ENCODE data around the gene AKAP13.
A peak's percentile ranks its signal among the peaks of the same experiment; 100 is the strongest.
"Not testable (repeated sequence)": the region's sequence is repeated elsewhere in the genome, so short reads cannot be mapped to it uniquely, and the experiment has no call there.

Gene AKAP13

DNA sequence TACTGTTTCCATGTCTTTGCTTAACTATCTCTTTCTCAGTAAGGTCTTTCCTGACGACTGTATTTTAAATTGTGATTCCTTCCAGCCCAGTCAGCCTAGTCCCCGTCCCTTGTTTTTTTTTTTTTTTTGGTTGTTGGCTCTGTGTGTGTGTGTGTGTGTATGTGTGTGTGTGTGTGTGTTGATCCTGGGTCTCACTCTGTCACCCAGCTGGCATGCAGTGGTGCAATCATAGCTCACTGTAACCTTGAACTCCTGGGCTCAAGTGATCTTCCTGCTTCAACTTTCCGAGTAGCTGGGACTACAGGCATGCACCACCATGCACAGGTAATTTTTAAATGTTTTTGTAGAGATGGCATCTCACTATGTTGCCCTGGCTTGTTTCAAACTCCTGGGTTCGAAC lies 31.3 kb upstream of the AKAP13 start:
- not testable (repeated sequence) for DNase-seq

DNA sequence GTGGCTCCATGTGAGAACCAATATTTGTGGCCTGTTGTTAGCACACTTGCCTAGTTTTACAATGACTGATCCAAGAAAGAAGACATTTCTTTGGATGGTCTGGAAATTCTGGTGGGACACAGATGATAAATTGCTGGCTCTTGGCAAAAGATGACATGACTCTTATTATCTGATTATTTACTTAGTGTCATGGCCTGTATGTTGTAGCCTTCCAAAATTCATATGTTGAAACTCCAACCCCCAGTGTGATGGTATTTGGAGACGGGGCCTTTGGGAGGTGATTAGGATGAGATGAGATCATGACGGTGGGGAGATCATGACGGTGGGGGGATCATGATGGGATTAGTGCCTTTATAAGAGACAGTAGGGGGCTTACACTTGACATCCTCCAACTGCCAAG lies 30.0 kb upstream of the AKAP13 start:
- DNase-seq = no peak

DNA sequence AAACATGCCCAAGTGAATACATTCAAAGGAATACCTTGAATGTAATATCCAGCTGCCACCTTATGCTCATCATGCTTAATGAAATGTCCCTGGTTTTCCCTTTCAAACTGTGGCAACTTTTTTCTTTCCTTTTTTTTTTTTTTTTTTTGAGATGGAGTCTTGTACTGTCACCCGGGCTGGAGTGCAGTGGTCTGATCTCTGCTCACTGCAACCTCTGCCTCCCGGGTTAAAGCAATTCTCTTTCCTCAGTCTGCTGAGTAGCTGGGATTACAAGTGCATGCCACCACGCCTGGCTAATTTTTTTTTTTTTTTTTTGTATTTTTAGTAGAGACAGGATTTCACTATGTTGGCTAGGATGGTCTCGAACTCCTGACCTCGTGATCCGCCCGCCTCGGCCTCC lies 28.9 kb upstream of the AKAP13 start:
- not testable (repeated sequence) for DNase-seq

DNA sequence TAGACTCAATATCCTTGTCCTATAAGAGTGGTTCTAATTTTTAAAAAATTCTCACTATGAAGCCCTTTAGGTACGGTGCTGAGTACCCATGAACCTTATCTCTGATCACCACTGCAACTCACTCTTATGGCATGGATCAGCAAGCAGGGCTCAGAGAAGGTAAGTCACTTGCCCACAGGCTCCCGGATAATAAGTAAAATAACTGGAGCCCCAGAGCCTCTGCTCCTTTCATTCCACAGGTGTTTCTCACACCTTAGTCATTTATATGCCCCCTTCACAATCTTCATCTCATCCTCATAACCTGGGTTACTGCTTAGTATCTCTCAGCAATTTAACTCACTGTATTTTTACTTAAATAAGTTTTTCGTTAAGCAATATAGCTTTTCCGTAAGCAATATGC lies 28.4 kb upstream of the AKAP13 start:
- DNase-seq = no peak

DNA sequence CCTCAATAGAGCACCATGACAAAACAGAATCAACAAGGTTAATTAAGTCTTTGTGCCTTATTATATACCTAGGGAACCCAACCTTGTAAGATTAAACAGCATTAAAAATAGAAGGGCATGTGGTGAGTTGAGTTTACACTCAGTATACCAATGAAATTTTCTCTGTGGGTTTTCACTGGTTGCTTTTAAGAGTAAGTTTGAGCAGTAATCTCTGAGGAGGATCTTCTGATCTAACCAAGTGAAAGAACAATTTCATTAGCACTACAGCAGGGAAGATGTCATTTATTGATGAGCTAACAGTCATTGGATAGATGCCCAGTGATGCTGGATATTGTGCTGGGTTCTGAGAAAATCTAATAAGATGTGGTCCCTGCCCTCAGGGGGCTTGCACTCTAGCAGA lies 26.9 kb upstream of the AKAP13 start:
- DNase-seq = no peak

DNA sequence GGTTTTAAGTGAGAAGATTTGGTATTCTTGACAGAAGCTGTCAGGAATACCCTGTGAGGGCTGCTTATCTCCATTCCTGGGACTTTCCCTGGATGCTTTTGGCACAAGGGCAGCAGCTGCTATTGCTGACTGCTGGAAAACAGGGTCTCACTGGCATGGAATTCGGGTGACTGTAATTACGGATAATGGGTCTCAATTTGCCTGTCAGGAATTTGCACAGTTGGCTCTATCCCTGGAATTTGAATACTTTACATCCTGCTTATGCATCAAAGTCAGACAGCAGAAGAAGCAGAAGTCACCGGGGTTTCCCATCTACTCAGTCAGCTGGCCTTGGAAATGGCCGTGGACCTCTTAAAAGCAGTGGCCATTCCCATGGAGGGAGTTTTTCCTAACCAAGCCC lies 25.9 kb upstream of the AKAP13 start:
- DNase-seq = no peak

DNA sequence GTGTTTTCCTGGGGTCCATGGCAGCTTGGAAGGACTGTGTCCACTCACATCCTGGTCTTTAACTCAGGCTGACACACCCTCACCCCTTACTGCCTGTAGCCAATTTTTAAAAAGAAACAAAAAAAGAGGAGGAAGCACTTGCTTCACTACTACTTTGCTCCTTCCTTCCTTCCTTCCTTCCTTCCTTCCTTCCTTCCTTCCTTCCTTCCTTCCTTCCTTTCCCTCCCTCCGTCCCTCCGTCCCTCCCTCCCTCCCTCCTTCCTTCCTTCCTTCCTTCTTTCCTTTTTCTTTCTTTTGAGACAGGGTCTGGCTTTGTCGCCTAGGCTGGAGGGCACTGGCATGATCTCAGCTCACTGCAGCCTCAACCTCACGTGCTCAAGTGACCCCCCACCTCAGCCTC lies 25.5 kb upstream of the AKAP13 start:
- DNase-seq = no peak

DNA sequence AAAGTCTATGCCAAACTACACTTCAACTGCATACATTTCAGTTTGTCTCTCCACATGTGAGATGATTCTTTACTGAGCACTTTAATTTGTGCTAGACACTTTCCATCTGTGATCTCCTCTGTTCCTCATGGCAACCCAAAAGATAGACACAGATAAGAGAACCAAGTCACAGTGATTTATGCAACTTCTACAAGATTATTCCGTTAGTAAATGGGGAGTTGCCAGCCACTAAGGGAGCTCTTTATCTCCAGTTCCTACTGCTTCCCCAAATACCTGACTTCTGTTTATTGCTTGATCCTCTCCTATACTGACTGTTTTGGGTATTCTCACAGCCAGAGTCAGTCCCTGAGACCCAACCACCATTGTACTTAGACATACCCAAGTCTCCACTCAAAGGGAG lies 24.1 kb upstream of the AKAP13 start:
- no peak for DNase-seq

DNA sequence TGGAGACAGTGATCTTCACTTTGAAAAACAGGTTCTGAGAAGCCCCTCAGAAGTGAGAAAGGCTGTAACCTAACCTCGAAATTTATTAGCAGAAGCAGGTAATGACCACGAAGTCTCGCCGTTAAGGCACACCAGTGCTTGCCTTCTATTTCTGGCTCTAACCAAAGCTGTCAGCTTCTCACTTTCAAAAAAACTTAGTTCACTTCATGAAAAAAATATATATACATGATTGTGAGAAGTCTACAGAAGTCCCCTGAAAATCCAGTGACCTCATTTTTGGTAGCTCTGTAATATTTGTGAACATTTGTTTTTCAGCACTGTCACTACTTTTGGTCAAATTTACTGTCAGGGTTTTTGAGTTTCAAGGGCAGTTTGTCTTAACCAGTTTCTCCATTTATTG lies 19.1 kb upstream of the AKAP13 start:
- no peak for DNase-seq

DNA sequence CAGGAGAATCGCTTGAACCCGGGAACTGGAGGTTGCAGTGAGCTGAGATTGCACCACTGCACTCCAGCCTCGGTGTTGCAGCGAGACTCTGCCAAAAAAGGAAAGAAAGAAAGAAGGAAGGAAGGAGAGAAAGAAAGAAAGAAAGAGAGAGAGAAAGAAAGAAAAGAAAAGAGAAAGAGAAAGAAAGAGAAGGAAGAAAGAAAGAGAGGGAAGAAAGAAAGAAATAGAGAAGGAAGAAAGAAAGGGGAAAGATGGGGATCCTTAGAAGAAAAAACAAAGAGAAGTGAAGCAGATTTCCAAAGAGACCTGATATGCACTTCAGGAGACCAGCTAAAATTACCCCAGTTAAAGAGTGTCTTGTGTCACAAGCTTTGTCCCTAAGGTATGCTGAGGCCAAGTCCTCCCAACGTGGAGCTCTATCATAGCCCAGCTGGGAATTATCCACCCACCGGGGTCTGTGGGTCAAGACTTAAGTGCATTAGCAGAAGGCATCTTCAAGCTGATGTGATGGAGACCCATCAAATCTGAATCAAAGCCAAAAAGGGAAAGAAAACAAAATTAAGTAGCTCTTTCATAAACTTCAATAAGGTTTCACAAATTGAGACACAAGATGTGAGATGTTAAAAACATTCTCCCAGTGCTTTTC lies 17.8 kb upstream of the AKAP13 start:
- DNase-seq = no peak

DNA sequence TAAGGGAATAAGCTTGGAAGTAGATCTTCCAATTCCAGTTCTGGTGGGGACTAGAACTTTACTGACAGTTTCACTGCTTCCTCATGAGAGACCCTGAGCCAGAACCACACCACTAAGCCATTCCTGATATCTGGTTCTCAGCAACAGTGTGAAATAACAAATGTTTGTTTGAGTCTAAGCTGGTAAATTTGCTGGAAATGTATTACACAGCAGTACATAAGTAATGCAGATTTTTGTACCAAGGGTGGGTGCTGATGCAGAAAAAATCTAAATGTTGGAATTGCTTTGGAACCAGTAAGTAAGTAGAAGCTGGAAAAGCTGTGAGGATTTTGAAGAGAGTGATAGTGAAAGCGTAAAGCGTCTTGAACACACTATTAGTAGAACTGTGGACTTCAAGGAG lies 14.4 kb upstream of the AKAP13 start:
- DNase-seq = no peak

DNA sequence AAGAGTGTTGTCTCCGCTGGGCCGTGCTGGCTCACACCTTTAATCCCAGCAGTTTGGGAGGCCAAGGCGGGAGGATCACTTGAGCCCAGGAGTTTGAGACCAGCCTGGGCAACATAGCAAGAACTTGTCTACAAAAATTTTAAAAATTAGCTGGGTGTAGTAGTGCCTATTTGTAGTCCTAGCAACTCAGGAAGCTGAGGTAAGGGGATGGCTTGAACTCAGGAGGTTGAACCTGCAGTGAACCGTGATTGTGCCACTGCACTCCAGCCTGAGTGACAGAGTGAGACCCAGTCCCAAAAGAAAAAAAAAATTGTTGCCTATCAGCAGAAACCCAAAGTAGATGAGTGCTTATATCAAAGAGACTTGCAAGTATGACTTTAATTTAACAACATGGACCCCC lies 12.7 kb upstream of the AKAP13 start:
- no peak for DNase-seq

DNA sequence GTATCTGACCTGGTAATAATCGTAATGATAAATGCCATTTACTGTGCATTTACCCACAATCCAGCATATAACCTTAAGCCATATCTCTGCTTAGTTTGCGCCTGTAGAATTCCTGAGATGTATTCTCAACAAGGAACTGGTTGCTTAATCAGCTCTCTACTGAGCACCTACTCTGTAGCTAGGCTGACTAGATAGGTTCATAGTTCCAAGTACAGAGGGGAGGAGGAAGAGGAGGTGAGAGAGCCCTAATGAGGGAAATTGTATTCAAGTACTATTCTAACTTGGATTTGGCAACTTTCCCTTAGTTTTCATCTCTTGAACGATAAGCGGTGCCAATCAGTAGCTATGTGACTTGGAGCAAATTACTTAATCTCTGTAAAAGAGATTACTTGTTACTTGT lies 5.6 kb upstream of the AKAP13 start:
- no peak for DNase-seq

DNA sequence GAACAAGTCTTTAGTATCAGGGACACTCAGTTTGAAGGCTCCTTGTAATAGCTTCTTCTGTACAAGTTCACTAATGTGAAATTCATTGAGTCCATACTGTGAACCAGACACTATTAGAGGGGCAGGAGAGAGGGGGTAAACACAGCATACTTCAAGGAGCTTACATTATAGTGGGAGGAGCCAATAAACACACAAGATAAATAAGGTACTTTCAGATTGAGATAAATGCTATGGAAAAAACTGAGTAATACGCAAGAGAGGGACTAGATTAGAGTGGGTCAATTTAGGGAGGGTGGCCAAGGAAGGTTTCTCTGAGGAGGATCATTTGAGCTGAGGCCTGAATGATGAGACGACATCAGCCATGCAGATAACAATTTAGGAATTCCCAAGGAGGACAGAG lies 3.1 kb upstream of the AKAP13 start:
- DNase-seq = no peak

DNA sequence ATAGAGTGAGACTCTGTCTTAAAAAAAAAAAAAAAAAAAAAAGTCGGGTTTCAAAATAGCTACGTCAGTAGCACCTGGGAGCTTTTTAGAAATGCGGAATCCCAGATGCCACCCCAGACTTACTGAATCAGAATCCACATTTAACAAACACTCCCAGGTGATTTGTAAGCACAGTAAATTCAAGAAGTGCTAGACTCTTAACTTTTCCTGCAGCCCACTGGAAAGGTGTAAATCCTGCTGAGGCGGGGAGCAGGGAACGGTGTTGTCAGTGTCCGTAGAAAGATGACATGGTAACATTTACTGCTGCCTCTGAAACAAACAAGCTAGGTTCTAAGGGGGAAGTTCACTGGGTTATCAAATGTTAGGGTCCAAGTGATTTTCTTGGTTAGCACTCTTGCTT lies 2.4 kb upstream of the AKAP13 start:
- DNase-seq = no peak

DNA sequence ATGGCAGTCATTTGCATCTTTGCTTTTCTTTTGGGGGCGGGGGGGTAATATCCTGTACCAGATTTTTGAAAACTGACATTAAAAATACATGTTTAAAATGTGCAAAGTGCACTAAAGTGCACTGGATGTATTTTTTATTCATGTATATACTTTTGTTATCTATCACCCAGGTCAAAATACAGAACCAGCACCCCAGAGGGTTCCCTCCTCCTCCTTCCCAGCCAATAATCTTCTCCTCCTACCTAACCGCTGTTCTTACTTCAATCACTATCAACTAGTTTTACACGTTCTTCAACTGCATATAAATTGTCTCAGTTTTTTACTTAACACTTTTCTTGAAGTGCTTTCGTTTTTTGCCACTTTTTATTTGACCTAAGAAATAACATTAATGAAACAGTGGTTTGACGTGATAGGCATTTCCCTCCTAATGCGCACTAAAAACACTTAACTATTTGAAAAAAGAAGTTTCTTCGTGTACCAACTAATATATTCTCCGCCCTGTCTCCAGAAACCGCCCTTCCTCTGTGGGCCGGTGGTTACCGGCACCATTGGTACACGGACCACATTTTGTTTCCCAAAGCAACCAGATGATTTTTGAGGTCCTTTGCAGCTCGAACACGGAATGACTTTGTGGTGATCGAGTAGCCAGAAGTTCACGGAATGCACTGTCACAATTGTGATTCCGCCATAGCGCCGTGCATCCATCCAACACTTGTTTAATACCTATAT lies 836 bp upstream of the AKAP13 start:
- peak in 1 of 56 donors; percentile 7 for DNase-seq

DNA sequence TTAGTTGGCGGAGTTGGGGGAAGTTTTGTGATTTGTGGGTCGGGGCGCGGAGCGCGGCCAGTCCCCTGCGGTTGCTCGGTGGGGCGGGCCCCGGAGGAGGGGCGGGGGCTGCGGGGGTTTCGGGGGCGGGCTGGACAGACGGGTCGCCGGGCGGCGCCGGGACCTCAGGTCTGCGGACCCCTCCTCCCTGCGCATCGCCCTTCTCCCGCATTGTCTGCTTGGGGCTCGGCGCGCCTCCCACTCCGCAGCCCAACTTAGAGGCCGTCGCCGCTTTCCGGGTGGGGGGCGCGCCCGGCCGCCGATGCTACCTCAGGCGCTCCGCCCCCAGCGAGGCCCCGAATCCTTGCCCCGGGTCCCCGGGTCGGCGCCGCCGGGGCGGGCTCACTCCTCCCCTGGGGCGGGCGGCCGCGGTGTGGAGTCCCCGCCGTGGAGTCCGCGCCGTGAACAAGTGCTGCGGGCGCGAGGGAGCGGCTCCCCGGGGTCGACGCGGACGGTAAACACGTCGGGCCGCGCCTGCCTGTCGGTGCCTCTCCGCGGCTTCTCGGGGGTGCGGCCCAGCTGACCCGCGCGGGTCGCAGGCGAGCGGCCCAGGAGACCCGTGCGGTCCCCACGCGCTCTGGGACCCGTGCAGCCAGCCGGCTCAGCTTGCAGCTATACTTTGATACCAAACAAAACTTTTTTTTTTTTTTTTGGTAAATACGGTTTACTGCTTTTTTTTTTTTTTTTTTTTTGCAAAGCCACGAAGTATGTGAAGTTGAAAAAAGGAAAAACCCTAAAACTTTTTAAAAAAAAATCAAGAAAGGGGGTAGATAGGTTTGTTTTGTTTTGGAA lies 624 bp downstream of the AKAP13 start:
- DNase-seq = peak in 20 of 56 donors; percentile 1 to 61 (median 24)

DNA sequence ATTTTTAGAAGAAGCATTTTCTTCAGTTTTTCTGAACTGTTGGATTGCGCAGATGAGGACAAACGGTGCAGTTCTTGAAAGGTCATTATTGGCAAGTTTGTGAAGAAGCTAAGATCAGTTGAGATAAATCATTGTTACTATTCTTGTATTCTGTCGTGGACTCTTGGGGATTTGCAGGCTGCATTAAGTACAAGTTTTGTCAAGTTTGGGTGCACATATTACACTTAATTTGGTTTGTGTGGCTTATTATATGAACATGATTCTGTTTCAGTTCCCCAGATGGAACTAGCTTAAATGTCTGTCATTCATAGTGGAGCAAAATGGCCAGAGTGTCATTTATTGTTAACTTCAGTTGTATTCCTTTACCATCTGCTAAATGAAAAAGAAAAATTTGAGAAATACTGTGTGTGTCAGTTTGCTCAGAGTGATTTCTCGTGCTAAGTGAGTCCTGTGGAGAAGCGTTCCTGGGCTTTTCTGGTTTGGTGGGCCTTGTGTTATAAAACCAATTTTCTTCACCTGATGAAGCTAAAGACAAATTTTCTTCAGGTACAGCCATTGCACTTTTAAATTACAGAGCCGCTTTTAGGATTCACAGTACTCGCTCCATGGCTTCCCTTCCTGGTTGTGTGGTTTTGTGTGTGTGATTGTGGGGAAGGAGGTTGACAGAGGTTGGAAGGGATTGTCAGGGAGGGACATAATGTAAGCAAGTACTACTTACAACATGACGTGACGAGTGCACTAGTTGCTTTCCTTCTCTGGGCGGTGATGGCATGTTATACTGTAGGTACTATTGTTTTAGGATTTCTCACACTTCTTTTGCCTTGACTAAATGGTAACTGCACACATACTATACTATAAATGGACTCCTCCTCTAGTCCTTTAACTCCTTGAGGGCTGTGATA lies 1.7 kb downstream of the AKAP13 start:
- DNase-seq = no peak

DNA sequence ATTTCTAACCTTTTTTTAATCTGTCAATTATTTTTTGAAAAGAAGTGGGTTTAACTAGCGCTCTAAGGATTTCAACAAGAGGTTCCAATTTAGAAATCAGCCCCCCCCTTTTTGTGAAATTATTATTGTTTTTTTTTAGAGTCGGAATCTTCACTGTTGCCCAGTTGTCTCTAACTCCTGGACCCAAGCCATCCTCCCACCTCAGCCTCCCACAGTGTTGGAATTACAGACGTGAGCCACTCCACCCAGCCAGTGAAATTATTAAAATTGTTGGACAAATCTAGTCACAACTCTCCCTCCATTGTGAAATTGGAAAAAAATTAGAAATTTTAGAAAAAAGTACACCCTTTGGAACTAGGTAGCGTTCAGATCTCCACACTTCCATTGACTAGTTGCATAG lies 2.5 kb downstream of the AKAP13 start:
- no peak for DNase-seq

DNA sequence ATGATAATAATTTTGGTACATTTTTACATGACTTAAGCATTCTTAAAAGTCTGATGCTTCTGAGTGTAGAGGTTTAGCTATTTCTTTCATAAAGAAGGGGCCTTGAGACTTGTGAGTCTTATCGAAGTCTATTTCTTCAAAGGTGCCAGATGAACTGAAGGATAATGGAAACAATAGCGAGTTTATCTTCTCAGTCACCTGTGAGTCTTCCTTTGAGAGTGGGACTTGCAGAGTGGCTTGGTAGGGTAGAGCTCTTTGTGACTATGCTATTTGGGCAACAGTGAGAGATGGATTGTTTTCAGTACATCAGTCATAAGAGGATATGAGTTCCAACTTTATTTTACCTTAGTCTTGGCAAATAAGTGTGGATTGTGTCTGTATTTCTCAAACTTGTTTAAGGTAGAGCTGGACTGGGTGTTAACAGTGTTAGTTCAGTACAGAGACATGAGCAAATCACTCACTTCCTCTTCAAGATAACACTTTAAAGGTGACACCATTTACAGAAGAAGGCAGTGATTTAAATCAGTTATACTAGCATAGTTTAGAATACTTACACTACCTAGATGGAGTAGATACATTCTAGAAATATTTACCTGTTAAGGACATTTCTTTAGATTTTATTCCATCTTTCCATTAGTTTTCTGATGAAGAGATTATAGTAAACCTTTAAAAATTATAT lies 3.2 kb downstream of the AKAP13 start:
- no peak for DNase-seq

DNA sequence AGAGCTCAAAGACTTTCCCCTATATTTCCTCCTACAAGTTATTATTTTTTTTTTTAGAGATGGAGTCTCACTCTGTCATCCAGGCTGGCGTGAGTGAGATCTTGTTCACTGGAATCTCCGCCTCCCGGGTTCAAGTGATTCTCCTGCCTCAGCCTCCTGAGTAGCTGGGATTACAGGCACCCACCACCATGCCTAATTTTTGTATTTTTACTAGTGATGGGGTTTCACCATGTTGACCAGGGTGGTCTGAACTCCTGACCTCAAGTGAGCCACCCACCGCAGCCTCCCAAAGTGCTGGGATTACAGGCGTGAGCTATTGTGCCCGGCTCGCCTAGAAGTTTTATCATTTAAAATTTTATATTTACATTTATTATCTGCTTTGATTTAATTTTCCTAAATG lies 5.9 kb downstream of the AKAP13 start:
- DNase-seq = no peak
